NCI-H2081 (cell line): ENCODE results near the gene CAPN2.

Experiments
- DNase-seq, 2 experiments: peaks; one replicate each; lab custom pipeline; 2025; lab: John Stamatoyannopoulos, UW

The CAPN2 gene

DNA sequence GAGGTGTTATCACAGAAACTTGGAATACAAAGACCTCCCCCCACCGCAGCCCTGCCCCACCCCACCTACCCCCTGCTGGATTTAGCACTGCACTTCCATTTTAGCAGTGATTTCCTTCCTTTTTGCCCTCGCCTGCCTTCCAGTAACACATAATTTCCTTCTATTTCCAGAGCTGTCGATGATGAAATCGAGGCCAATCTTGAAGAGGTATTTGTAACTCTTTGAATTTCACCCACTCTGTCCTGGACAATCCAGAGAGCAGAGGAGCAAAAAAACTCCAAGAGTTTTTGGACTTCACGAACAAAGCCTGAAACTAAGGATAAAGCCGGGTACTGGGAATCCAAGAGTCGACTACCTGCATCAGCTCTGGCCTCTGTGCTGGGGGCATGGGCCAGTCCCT lies 49.1 kb downstream of the CAPN2 start:
- DNase-seq = no peak

DNA sequence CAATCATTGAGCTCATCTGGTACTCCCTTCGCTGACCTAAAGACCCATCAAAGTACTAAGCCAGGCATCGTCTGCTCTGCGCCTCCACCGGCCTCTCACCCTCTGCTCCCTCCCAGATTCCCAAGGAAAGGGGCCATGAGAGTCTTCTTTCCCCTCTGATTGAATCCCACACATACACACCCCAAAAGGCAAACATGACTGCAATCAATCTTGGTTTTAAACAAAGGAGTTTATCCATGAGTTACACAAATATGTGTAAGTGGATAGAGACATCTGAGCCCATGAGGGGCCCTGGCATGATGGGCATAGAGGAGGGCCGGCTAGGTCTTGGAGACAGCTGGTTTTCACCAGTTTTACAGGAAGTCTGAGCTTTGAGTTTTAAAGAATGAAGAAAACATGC lies 50.9 kb downstream of the CAPN2 start:
- no peak for DNase-seq

- DNase-seq = no peak
Observed at GRCh38 chr1:223763881-223764280, 51.5 kb downstream of the CAPN2 start.

- DNase-seq = no peak
Observed at GRCh38 chr1:223765036-223765718, 52.8 kb downstream of the CAPN2 start.

DNA sequence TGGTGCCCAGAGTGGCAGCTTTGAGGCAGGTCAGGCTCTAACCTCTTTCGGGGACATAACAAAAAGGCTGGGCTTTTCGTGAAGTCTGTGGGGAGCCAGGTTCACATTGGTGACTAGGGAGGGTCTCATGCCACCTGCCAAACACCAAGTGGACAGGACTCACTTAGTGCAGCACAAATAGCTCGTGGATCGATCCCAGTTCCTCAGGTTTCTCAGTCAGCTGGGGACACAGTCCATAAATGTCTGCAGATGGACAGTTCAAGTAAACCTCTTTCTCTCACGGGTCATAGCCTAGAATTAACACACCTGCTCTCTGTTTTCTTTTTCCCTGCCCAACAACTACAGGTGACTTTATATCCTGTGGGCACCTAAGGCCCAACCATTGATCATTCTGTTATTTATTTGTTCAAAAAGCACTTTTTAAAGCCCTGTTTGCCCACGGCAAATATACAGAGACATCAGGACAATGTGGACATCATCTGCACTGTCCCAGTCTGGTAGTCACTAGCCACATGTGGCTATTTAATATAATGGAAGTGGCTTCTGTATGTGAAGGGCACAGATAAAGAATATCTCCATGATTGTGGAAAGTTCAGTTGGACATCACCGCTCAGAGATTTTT lies 53.5 kb downstream of the CAPN2 start:
- DNase-seq = peak; percentile 57 to 66

GRCh38 chr1:223770621-223771315 lies 58.4 kb downstream of the CAPN2 start:
- no peak for DNase-seq

DNA sequence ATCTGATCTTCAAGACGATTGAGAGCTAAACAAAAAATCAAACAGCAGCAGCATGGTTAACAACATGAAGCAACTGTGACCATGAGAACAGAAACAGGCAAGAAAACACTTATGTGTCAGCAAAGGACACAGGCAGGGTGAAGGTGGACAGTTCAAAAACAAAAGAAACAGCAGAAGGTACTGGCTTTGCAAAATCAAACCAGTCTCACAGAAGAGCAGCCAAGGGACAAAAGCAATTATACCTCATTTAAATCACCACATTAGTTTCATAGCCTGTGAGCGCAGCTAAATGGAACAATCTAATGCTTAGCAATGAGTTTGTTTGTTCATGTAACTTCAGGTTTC lies 59.1 kb downstream of the CAPN2 start:
- no peak for DNase-seq

DNA sequence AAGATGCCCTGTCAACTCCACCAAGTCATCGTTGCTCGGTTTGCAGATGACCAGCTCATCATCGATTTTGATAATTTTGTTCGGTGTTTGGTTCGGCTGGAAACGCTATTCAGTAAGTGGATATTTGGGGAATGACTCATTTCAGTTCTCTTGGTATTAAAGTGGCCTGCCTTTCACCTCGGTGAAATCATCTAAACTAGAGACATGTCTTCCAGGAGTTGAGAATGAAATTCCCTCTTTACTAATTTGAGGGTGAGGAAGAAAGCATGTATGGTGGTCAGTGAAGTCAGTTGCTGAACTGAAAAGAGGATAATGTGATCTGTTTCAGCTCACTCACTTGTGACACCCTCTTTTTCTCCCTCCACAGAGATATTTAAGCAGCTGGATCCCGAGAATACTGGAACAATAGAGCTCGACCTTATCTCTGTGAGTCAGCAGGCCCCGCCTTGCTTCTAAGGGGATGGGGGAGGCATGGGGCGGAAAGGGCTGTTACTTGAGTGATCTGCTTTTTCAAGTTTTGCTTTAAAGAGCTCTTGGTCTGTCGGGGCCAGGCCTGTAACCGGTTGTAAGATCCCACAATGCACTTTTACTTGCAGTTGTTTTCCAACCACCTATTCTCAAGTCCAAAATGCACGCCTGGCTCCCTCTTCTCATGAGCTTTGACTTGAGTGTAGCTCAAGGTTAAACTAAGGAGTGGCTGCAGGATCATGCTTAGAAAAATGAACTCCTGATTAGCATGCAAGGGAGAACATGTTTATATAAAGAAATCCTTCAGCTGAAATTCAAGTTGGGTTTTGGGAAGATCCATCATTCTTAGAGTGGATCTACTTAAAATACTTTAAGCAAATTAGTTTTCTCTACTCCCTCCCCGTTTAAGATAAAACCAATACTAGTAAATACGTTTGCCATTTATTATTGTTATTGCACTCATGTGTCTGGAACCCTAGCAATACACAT lies 59.8 kb downstream of the CAPN2 start:
- no peak for DNase-seq

DNA sequence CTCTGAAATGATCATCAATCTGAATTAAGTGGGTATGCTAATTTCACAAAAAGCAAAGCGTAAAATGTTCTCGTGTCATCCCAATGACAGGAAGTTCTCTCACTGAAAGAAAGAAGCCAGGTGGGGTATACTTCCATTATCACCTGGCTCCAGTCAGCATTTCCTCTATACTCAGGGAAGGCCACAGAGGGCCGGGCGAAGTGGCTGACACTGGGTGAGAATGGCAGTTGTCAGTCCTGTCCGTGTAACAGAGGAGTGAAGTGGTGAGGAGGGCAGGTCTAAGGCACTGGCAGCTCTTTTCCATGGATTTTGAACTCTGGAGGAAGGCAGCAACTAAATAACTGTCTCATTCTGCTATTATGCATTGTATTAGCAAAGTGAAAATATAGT lies 60.4 kb downstream of the CAPN2 start:
- DNase-seq = no peak

DNA sequence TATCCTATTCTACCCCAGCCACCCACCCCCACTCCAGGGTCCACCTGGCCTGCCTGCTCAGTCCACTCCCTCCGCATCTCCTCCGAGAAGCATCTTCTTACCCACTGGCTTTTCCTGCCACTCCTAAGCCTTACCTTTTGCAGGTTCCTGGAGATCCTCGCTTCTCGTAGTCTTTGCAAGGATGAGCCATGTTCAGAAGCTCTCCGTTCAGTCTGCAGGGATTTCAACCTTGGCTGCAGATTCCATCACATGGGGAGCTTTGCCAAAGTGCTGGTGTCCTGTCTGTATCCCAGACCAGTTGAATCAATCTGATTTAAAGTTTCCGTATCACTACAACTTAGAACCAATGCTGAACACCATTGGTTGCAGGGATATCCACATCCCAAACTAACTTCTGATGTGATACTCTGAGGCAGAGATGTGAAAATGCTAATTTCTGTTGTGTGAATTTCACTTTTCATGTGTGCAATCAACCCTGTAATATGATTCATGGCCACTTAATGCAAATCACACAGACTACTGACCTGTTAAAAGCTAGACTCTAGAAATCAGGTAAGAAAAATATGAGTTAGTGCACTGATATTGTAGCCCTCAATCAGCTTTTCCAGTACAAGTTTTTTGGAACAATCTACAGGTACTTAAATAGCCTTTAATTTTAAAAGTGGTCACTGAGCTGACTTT lies 61.9 kb downstream of the CAPN2 start:
- DNase-seq = no peak

GRCh38 chr1:223775054-223775453 lies 62.7 kb downstream of the CAPN2 start:
- DNase-seq = no peak

GRCh38 chr1:223775711-223776074 lies 63.4 kb downstream of the CAPN2 start:
- DNase-seq = no peak

- DNase-seq = no peak
Observed at GRCh38 chr1:223776075-223776814, 63.9 kb downstream of the CAPN2 start.

DNA sequence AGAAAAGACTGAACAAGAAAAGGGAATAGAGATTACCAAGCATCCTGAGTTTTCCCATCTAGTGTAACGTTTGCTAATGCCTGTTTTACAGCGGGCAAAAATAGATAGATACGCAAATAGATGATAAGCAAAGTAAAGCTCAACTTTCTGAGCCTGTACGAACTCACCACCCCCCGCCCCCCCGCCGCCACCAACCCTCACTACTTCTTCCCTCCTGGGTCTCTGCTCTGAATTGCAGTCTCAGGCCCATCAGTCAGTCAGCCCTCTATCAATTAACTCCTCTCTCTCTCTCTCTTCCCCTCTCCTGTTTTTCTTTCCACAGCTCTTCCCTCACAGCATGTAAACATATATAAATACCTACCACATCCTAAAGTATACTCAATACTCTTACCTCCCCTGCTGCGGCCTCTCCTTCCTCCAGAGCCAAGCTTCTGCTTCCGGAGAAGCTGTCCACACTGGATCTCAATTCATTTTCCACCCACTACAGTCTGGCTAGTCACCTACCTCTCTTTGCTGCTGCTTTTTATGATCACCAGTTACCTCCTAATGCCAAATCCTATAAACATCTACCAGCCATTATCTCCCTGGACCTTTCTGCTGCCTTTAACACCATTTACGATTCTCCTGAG lies 64.6 kb downstream of the CAPN2 start:
- no peak for DNase-seq

DNA sequence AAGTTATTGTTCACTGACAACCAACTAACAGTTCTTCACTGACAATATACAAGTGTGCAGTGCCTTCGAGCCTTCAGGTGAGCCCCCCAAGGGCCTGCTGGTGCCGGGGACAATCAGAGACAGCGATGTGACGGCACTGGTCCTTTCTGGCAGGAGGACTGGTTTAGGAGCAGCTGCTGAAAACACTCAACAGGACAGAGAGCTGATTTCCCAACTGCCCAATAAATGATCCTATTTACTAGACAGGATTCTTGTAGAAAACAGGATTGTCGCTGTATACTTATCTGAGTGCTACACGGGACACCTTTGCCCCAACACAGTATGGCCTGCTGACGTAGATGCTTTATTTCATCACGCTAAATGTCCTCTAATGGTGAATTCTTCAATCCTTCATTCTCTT lies 68.0 kb downstream of the CAPN2 start:
- no peak for DNase-seq

- no peak for DNase-seq
Observed at GRCh38 chr1:223780949-223781348, 68.6 kb downstream of the CAPN2 start.

- DNase-seq = no peak
Observed at GRCh38 chr1:223783676-223784075, 71.3 kb downstream of the CAPN2 start.

- no peak for DNase-seq
Observed at GRCh38 chr1:223784541-223784940, 72.2 kb downstream of the CAPN2 start.

DNA sequence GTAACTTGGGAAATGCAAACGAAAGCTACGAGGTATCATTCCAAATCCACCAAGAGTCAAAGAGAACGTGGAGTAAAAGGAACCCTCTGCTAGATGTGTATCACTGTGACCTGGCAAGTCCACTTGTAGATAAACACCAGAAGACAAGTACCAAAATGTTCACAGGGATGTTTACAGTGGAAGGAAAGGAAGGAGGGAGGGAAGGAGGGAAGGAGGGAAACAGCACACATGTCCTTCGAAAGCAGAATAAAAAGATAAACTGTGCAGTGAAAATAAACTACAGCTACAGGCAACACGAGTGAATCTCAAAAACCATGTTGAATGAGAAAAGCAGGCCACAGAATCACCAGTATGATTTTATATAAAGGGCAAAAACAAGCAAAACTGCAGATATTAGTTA lies 73.5 kb downstream of the CAPN2 start:
- no peak for DNase-seq

DNA sequence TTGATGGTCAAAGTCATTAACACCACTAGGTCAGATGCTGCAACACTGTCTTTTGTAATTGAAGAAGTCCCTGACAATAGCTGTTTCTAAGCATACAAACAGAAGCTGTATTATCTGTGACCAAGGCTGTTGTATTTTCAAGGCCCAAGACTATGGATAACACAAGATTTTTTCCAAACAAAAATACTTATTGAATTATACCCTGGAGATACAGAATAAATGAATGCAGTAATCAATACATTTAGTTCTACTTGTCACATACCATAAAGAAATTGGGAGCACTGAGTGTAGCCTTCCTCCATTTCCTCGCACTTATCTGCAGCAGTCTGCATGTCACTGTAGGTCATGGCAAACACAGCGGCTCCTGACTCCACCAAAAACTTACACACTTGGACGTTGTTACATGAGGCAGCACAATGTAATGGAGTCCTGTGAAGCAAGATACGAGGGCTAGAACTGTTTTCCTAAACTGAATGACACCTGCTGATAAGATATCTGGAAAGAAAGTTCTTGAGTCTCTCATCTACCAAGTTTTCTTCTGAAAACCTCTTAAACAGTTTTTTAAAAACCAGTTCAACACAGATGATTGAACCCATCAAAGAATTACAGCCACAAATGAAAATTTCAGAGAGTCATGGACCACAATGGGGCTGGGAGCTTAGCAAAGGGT lies 76.5 kb downstream of the CAPN2 start:
- DNase-seq = no peak
